IMR-90 (cell line): Measurements from ENCODE around the gene EXOC2. TPM values are rescaled to one million over a fixed set of nuclear protein-coding genes. Genes with fewer than 3 reads are reported as not detected.
"Not testable (repeated sequence)": the region's sequence is repeated elsewhere in the genome, so short reads cannot be mapped to it uniquely, and the experiment has no call there.

ENCODE experiments used
- ATAC-seq: fragments of 200-7000 bp; cut with Tn5 transposase; 2 replicates; pipeline ENCODE4 v1.9.1; 2020; ENCODE audit warnings: low read depth, mild to moderate bottlenecking, moderate library complexity
- BruUV-seq: library from RNA; stranded (reverse); fragments of 400-500 nt; replicated peaks from 2 replicates; lab custom pipeline; 2021; lab: Mats Ljungman, UMichigan
- CTCF ChIA-PET: fragments of 300-600 bp; formaldehyde crosslinking; extraction: SDS; loops from one replicate; lab custom pipeline; 2021; ENCODE audit warnings: antibody characterized with exemption; lab: Yijun Ruan, JAX
- POLR2A ChIA-PET: fragments of 300-600 bp; sonication (Branson Sonifier 250); formaldehyde crosslinking; loops from one replicate; lab custom pipeline; 2022; ENCODE audit warnings: antibody characterized with exemption; ENCODE audit not compliant: unreplicated experiment; lab: Charles Lee
- DNase-seq: peaks from one replicate; pipeline ENCODE4 v3.0.0; 2013
- H2AFZ ChIP-seq: replicated peaks from 2 replicates; pipeline ENCODE3; 2013; ENCODE audit warnings: low read length, mild to moderate bottlenecking; ENCODE audit not compliant: poor library complexity
- H2AK5ac ChIP-seq: 2 replicates; pipeline ENCODE4 v1.6.1; 2013; ENCODE audit warnings: low read depth, low read length, inconsistent platforms
- H2AK9ac ChIP-seq: replicated peaks from 2 replicates; pipeline ENCODE3; 2013; ENCODE audit warnings: mild to moderate bottlenecking, low read depth, low read length, moderate library complexity; ENCODE audit not compliant: poor library complexity
- H2BK120ac ChIP-seq: 2 replicates; pipeline ENCODE4 v1.6.1; 2013; ENCODE audit warnings: low read depth, low read length, inconsistent platforms
- H2BK15ac ChIP-seq: 3 replicates; pipeline ENCODE4 v1.6.1; 2013; ENCODE audit warnings: low read depth, low read length, inconsistent platforms
- H2BK20ac ChIP-seq: 2 replicates; pipeline ENCODE4 v1.6.1; 2013; ENCODE audit warnings: low read depth, mild to moderate bottlenecking, inconsistent platforms, low read length, moderate library complexity
- H2BK5ac ChIP-seq: 2 replicates; pipeline ENCODE4 v1.6.1; 2013; ENCODE audit warnings: mild to moderate bottlenecking, low read depth, low read length, inconsistent platforms; ENCODE audit not compliant: poor library complexity, severe bottlenecking
- H3K14ac ChIP-seq: replicated peaks from 2 replicates; pipeline ENCODE4 v1.6.1; 2013; ENCODE audit warnings: low read depth, low read length, inconsistent platforms
- H3K18ac ChIP-seq: 2 replicates; pipeline ENCODE4 v1.6.1; 2013; ENCODE audit warnings: low read depth, low read length, control low read depth
- H3K23ac ChIP-seq: 2 replicates; pipeline ENCODE4 v1.6.1; 2013; ENCODE audit warnings: low read depth, low read length, inconsistent platforms
- H3K27ac ChIP-seq: 2 replicates; pipeline ENCODE4 v1.5.1; 2013; ENCODE audit warnings: mild to moderate bottlenecking, control low read depth, low read length; ENCODE audit not compliant: insufficient read depth
- H3K27me3 ChIP-seq: 2 replicates; pipeline ENCODE4 v1.6.1; 2013; ENCODE audit warnings: low read length; ENCODE audit not compliant: control insufficient read depth, insufficient read depth
- H3K36me3 ChIP-seq: 2 replicates; pipeline ENCODE4 v1.6.1; 2013; ENCODE audit warnings: low read length, mixed read lengths; ENCODE audit not compliant: control insufficient read depth, insufficient read depth
- H3K4ac ChIP-seq: 2 replicates; pipeline ENCODE4 v1.6.1; 2013; ENCODE audit warnings: low read depth, low read length, inconsistent platforms
- H3K4me1 ChIP-seq: 2 replicates; pipeline ENCODE4 v1.6.1; 2013; ENCODE audit warnings: low read length, mixed read lengths; ENCODE audit not compliant: control insufficient read depth, insufficient read depth
- H3K4me2 ChIP-seq: 2 replicates; pipeline ENCODE4 v1.6.1; 2013; ENCODE audit warnings: low read depth, mild to moderate bottlenecking, control low read depth, low read length, moderate library complexity
- H3K4me3 ChIP-seq: 2 replicates; pipeline ENCODE4 v1.5.1; 2013; ENCODE audit warnings: low read depth, mild to moderate bottlenecking, control low read depth, low read length, moderate library complexity; ENCODE audit not compliant: insufficient read depth
- H3K56ac ChIP-seq: 2 replicates; pipeline ENCODE4 v1.6.1; 2013; ENCODE audit warnings: low read length, inconsistent platforms; ENCODE audit not compliant: insufficient read depth; ENCODE audit errors: extremely low read depth
- H3K79me1 ChIP-seq, 2 experiments: 2 replicates each; pipeline ENCODE4 v1.6.1; 2013; ENCODE audit warnings: low read length in 2 of 2, inconsistent platforms in 1 of 2, low read depth in 1 of 2
- H3K9ac ChIP-seq: 2 replicates; pipeline ENCODE4 v1.6.1; 2013; ENCODE audit warnings: low read depth, low read length, control low read depth
- H3K9me1 ChIP-seq: 2 replicates; pipeline ENCODE4 v1.6.1; 2013; ENCODE audit warnings: low read length, inconsistent platforms; ENCODE audit not compliant: insufficient read depth
- H3K9me3 ChIP-seq: 2 replicates; pipeline ENCODE4 v1.6.1; 2013; ENCODE audit warnings: low read length; ENCODE audit not compliant: control insufficient read depth, insufficient read depth
- H4K20me1 ChIP-seq: 2 replicates; pipeline ENCODE4 v1.6.1; 2013; ENCODE audit warnings: low read length, inconsistent platforms; ENCODE audit not compliant: insufficient read depth
- H4K5ac ChIP-seq: 2 replicates; pipeline ENCODE4 v1.6.1; 2013; ENCODE audit warnings: mild to moderate bottlenecking, low read depth, low read length, control low read depth
- H4K8ac ChIP-seq, 2 experiments: 2 replicates each; pipeline ENCODE4 v1.6.1; 2013; ENCODE audit warnings: low read depth in 2 of 2, low read length in 2 of 2, control low read depth in 1 of 2, inconsistent platforms in 1 of 2
- H4K91ac ChIP-seq: 2 replicates; pipeline ENCODE4 v1.6.1; 2013; ENCODE audit warnings: low read depth, low read length, inconsistent platforms; ENCODE audit not compliant: insufficient read depth
- WGBS, 2 experiments: methylation state at CpG; one replicate each; pipeline versions ENCODE4 v1.1.5 to v1.1.7; 2013; ENCODE audit warnings: missing lambda C conversion rate in 2 of 2; ENCODE audit not compliant: insufficient read length in 1 of 2; ENCODE audit errors: extremely low coverage in 2 of 2; 5-methylcytosine and 5-hydroxymethylcytosine counted together
- dilution Hi-C: fragments of 300-500 bp; cut with HindIII; formaldehyde crosslinking; loops from one replicate; pipeline ENCODE4 v1.14.3; 2018; ENCODE audit warnings: low sequenced_read_pairs; ENCODE audit not compliant: unreplicated experiment
- in situ Hi-C: fragments of 300-500 bp; cut with MboI; formaldehyde crosslinking; loops from 3 replicates; pipeline ENCODE4 v1.14.3; 2019; ENCODE audit warnings: low sequenced_read_pairs, inconsistent platforms, mixed read lengths
- intact Hi-C: fragments of 100-400 bp; cut with micrococcal nuclease; formaldehyde crosslinking; loops from 2 replicates; pipeline ENCODE4 v1.10.0; 2022
- polyA plus RNA-seq, 3 experiments: library from polyadenylated mRNA; depleted of rRNA; stranded (reverse); fragments of >200 nt; gene quantifications; 2 replicates each; pipeline ENCODE4 v1.2.3, GENCODE V29; 2012; ENCODE audit warnings: low replicate concordance in 1 of 3
- total RNA-seq: library from RNA; depleted of rRNA; stranded (reverse); fragments of >200 nt; gene quantifications from 2 replicates; pipeline ENCODE4 v1.2.3, GENCODE V29; 2012

Gene EXOC2
- total and polyA plus RNA-seq, 2 of the 4 experiments (the other 2 are of a cell fraction) = 13.1 to 37.3 TPM

DNA sequence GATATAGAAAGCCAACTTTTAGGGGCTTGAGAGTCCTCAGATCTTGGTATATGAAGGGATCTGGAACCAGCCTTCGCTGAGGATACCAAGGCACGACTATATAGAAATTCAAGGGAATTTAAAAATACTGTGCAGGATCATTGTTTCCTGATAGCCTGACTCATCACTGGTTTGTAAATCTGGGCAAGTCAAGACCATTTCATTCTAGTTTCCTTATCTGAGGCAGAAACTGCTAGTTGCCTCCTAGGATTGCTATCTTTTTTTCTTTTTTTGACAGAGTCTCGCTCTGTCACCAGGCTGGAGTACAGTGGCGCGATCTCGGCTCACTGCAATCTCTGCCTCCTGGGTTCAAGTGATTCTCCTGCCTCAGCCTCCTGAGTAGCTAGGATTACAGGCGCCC lies 131.6 kb downstream of the EXOC2 start:
- H2AK9ac ChIP-seq, H3K27ac ChIP-seq, H3K9ac ChIP-seq, H3K4ac ChIP-seq, H2AFZ ChIP-seq, H4K20me1 ChIP-seq, H4K5ac ChIP-seq, H4K8ac ChIP-seq, H3K79me1 ChIP-seq, H2BK15ac ChIP-seq, H3K4me2 ChIP-seq, BruUV-seq, H3K56ac ChIP-seq, intact Hi-C loops, dilution Hi-C loops, H3K4me1 ChIP-seq, H3K14ac ChIP-seq, H3K4me3 ChIP-seq, H3K27me3 ChIP-seq, in situ Hi-C loops, H3K23ac ChIP-seq, H2BK120ac ChIP-seq, H3K18ac ChIP-seq, H2AK5ac ChIP-seq, CTCF ChIA-PET, H2BK5ac ChIP-seq, POLR2A ChIA-PET, H4K91ac ChIP-seq, H2BK20ac ChIP-seq, H3K9me3 ChIP-seq, H3K9me1 ChIP-seq: not testable (repeated sequence)
- peak; percentile 46; the same call in 1 of the 2 replicates for ATAC-seq
- peak; percentile 39 for DNase-seq
- 100% methylated on average over 1 of the region's 7 CpGs; no CpG with 5 or more reads in 1 of the 2 experiments for WGBS, 2 experiments
- H3K36me3 ChIP-seq = peaks cover 23% of the 10 kb centered on the region
